GM23338 (cell line): ENCODE measurements around the gene ZDHHC1.

ENCODE experiments used
- CTCF ChIP-seq, 2 experiments: fragments of 200-600 bp in 1 of 2; sonication (generic) in 1 of 2; conservative IDR thresholded peaks; 2 replicates each; pipeline versions ENCODE4 v1.5.1 to v1.6.1; 2016 to 2017; ENCODE audit warnings: antibody characterized with exemption in 2 of 2, low read depth in 2 of 2, mild to moderate bottlenecking in 2 of 2, moderate library complexity in 1 of 2
- EZH2 ChIP-seq: fragments of 200-600 bp; sonication (generic); IDR thresholded peaks from one replicate; pipeline ENCODE4 v1.8.0; 2017; ENCODE audit warnings: antibody characterized with exemption, mild to moderate bottlenecking, low read depth; ENCODE audit not compliant: unreplicated experiment
- EZH2phosphoT487 ChIP-seq: fragments of 200-600 bp; sonication (generic); IDR thresholded peaks from one replicate; pipeline ENCODE4 v1.8.1; 2018; ENCODE audit warnings: antibody characterized with exemption; ENCODE audit not compliant: unreplicated experiment
- TF ChIP-seq, protein P1 (sequence below): IDR thresholded peaks from one replicate; pipeline ENCODE4 v1.6.1; 2018; ENCODE audit warnings: antibody characterized with exemption; ENCODE audit not compliant: unreplicated experiment

- TF ChIP-seq CTCF (conservative IDR thresholded peaks at IDR 0.05; ENCODE audit: low read depth in 2 of 2) (no peak), EZH2 (no peak), EZH2phosphoT487 (no peak)
- TF ChIP-seq, protein P1, sequence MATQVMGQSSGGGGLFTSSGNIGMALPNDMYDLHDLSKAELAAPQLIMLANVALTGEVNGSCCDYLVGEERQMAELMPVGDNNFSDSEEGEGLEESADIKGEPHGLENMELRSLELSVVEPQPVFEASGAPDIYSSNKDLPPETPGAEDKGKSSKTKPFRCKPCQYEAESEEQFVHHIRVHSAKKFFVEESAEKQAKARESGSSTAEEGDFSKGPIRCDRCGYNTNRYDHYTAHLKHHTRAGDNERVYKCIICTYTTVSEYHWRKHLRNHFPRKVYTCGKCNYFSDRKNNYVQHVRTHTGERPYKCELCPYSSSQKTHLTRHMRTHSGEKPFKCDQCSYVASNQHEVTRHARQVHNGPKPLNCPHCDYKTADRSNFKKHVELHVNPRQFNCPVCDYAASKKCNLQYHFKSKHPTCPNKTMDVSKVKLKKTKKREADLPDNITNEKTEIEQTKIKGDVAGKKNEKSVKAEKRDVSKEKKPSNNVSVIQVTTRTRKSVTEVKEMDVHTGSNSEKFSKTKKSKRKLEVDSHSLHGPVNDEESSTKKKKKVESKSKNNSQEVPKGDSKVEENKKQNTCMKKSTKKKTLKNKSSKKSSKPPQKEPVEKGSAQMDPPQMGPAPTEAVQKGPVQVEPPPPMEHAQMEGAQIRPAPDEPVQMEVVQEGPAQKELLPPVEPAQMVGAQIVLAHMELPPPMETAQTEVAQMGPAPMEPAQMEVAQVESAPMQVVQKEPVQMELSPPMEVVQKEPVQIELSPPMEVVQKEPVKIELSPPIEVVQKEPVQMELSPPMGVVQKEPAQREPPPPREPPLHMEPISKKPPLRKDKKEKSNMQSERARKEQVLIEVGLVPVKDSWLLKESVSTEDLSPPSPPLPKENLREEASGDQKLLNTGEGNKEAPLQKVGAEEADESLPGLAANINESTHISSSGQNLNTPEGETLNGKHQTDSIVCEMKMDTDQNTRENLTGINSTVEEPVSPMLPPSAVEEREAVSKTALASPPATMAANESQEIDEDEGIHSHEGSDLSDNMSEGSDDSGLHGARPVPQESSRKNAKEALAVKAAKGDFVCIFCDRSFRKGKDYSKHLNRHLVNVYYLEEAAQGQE: no peak
These were observed 10.7 kb upstream of the ZDHHC1 start for GRCh38 chr16:67426950-67427349.
